Neutrophil (primary cell): ENCODE measurements around the gene SRA1.
"Not testable (repeated sequence)": the region's sequence is repeated elsewhere in the genome, so short reads cannot be mapped to it uniquely, and the experiment has no call there.

ENCODE experiments used
- H3K27ac ChIP-seq: fragments of 200-600 bp; sonication (generic); 2 replicates; pipeline ENCODE4 v1.5.1; 2016; ENCODE audit warnings: mild to moderate bottlenecking, moderate library complexity
- H3K27me3 ChIP-seq: fragments of 200-600 bp; sonication (generic); 2 replicates; pipeline ENCODE4 v1.6.0; 2016; ENCODE audit warnings: mild to moderate bottlenecking
- H3K36me3 ChIP-seq: fragments of 200-600 bp; sonication (generic); 2 replicates; pipeline ENCODE4 v1.5.1; 2017
- H3K4me1 ChIP-seq, 2 experiments: fragments of 200-600 bp in 1 of 2; sonication (generic) in 1 of 2; 1 replicate in 1 of 2; 2 replicates in 1 of 2; pipeline versions ENCODE4 v1.5.1 to v1.6.1; 2013 to 2016; ENCODE audit warnings: low read depth in 1 of 2, low read length in 1 of 2, mild to moderate bottlenecking in 1 of 2, moderate library complexity in 1 of 2; ENCODE audit not compliant: control insufficient read depth in 1 of 2, insufficient read depth in 1 of 2
- H3K4me3 ChIP-seq, 2 experiments: fragments of 200-600 bp in 1 of 2; sonication (generic) in 1 of 2; 1 replicate in 1 of 2; 2 replicates in 1 of 2; pipeline ENCODE4 v1.5.1; 2013 to 2016; ENCODE audit warnings: low read depth in 1 of 2, low read length in 1 of 2, mild to moderate bottlenecking in 1 of 2, moderate library complexity in 1 of 2
- H3K9me3 ChIP-seq: fragments of 200-600 bp; sonication (generic); 2 replicates; pipeline ENCODE4 v1.5.1; 2016
- CTCF ChIP-seq: fragments of 200-600 bp; sonication (generic); IDR thresholded peaks from 2 replicates; pipeline ENCODE4 v1.5.1; 2016; ENCODE audit warnings: antibody characterized with exemption

SRA1 gene

GRCh38 chr5:140600096-140600495 is 42.8 kb upstream of the SRA1 start:
- Histone ChIP-seq H3K27me3 (no peaks in the 10 kb centered on the region), H3K9me3 (no peaks in the 10 kb centered on the region), H3K4me1 (peaks cover 63 to 71% of the 10 kb centered on the region in 2 experiments), H3K27ac (no peak overlapping the region), H3K36me3 (no peaks in the 10 kb centered on the region), H3K4me3 (no peak overlapping the region)
- no peak for TF ChIP-seq CTCF

- Histone ChIP-seq H3K4me3 (no peak overlapping the region), H3K36me3 (no peaks in the 10 kb centered on the region), H3K9me3 (no peaks in the 10 kb centered on the region), H3K27ac (no peak overlapping the region), H3K4me1 (peaks cover 64 to 71% of the 10 kb centered on the region in 2 experiments), H3K27me3 (no peaks in the 10 kb centered on the region)
- no peak for TF ChIP-seq CTCF
Measured at GRCh38 chr5:140598836-140599235, 41.6 kb upstream of the SRA1 start.

GRCh38 chr5:140596321-140596741 is 39.1 kb upstream of the SRA1 start:
- Histone ChIP-seq H3K27me3 (no peaks in the 10 kb centered on the region), H3K4me3 (peak overlapping the region; percentile 39 to 40), H3K27ac (peak overlapping the region; percentile 93), H3K9me3 (no peaks in the 10 kb centered on the region), H3K4me1 (peaks cover 60 to 64% of the 10 kb centered on the region in 2 experiments), H3K36me3 (no peaks in the 10 kb centered on the region)
- no peak for TF ChIP-seq CTCF

DNA sequence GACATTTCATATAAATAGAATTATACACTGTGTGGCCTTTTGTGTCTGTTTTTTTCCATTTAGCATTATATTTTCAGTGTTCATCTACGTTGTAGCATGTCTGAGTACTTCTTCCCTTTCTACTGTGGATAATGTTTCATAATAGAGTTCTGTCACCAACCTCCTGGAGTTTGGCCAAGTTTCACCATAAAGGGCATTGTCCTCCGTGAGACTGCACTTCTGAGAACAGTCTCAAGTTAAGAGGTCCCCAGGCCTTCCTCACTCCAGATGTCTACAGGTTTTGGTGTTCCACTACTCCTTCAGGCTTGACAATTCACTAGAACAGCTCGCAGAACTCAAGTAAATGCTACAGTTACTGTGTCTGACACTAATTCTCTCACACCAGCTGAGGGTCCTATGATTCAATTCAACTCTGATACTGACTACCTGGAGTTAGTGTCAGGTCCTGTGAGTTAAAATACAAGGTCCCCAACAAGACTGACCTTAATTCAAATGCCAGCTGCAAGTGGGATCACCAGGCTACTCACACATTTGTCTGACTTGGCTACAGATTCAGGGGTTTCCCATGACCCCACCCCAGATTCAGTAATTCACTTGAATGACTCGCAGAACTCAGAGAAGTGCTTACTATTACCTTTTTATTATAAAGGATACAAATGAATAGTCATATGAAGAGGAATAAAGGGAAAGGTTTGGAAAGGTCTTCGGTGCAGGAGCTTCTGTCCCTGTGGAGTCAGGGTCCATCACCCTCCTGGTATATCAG is 38.4 kb upstream of the SRA1 start:
- Histone ChIP-seq H3K27me3 (no peaks in the 10 kb centered on the region), H3K27ac (peak overlapping the region; percentile 93), H3K36me3 (no peaks in the 10 kb centered on the region), H3K9me3 (no peaks in the 10 kb centered on the region), H3K4me1 (peaks cover 61 to 64% of the 10 kb centered on the region in 2 experiments), H3K4me3 (peak overlapping the region; percentile 39 to 40)
- peak; percentile 14 for TF ChIP-seq CTCF

- no peak for TF ChIP-seq CTCF
- peak overlapping the region; percentile 93 for H3K27ac ChIP-seq
- no peaks in the 10 kb centered on the region for H3K36me3 ChIP-seq
Measured at GRCh38 chr5:140594169-140594568, 36.9 kb upstream of the SRA1 start.

DNA sequence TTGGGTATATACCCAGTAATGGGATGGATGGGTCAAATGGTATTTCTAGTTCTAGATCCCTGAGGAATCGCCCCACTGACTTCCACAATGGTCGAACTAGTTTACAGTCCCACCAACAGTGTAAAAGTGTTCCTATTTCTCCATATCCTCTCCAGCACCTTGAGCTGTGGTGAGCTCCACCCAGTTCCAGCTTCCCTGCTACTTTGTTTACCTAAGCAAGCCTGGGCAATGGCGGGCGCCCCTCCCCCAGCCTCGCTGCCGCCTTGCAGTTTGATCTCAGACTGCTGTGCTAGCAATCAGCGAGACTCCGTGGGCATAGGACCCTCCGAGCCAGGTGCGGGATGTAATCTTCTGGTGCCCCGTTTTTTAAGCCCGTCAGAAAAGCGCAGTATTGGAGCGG is 35.8 kb upstream of the SRA1 start:
- H3K4me3 ChIP-seq, H3K27me3 ChIP-seq, H3K36me3 ChIP-seq, H3K9me3 ChIP-seq: not testable (repeated sequence)
- peak overlapping the region; percentile 93 for H3K27ac ChIP-seq
- H3K4me1 ChIP-seq = peaks cover 88 to 90% of the 10 kb centered on the region in 2 experiments

More at GRCh38 chr5:140594169-140594568, 36.9 kb upstream of the SRA1 start:
- H3K27me3 ChIP-seq = no peaks in the 10 kb centered on the region
- H3K4me3 ChIP-seq = no peak overlapping the region
- peaks cover 77 to 79% of the 10 kb centered on the region in 2 experiments for H3K4me1 ChIP-seq
- H3K9me3 ChIP-seq = no peaks in the 10 kb centered on the region
